Kidney (tissue), 14 donors: Measurements from ENCODE around the gene OR6Q1. TPM values are rescaled to one million over a fixed set of nuclear protein-coding genes. Genes with fewer than 3 reads are reported as not detected.
A peak's percentile ranks its signal among the peaks of the same experiment; 100 is the strongest.

Experiments
- DNase-seq, 5 donors: peaks; one replicate each; pipeline ENCODE4 v3.0.0-alpha.2; 2013 to 2020
- FAIRE-seq: peaks from 2 replicates; lab custom pipeline; 2012; peaks lifted over from hg19 to GRCh38; lab: Jason Lieb, UNC
- H3K27ac ChIP-seq, 2 donors: one replicate each; pipeline ENCODE4 v1.7.0; 2013; ENCODE audit warnings: low read depth in 2 of 2, low read length in 2 of 2, inconsistent platforms in 1 of 2
- H3K27me3 ChIP-seq: one replicate; pipeline ENCODE4 v1.7.1; 2013; ENCODE audit warnings: low read length, inconsistent platforms; ENCODE audit not compliant: control insufficient read depth, insufficient read depth
- H3K36me3 ChIP-seq, 3 donors: one replicate each; pipeline versions ENCODE4 v1.7.0 to v1.7.1; 2013; ENCODE audit warnings: low read length in 3 of 3, control low read depth in 1 of 3, inconsistent platforms in 1 of 3; ENCODE audit not compliant: insufficient read depth in 3 of 3, control insufficient read depth in 2 of 3
- H3K4me1 ChIP-seq, 3 donors: one replicate each; pipeline versions ENCODE4 v1.7.0 to v1.7.1; 2013; ENCODE audit warnings: low read length in 3 of 3, inconsistent platforms in 1 of 3, low read depth in 1 of 3; ENCODE audit not compliant: control insufficient read depth in 2 of 3, insufficient read depth in 2 of 3
- H3K4me3 ChIP-seq, 3 donors: one replicate each; pipeline versions ENCODE4 v1.7.0 to v1.8.1; 2013; ENCODE audit warnings: low read length in 3 of 3, control low read depth in 1 of 3, inconsistent platforms in 1 of 3
- H3K9ac ChIP-seq, 3 donors: one replicate each; pipeline versions ENCODE4 v1.7.0 to v1.7.1; 2013; ENCODE audit warnings: low read length in 3 of 3, control low read depth in 1 of 3, inconsistent platforms in 1 of 3
- H3K9me3 ChIP-seq, 3 donors: one replicate each; pipeline versions ENCODE4 v1.7.0 to v1.7.1; 2013; ENCODE audit warnings: low read length in 3 of 3, control low read depth in 1 of 3, inconsistent platforms in 1 of 3; ENCODE audit not compliant: control insufficient read depth in 2 of 3, insufficient read depth in 1 of 3
- CTCF ChIP-seq: IDR thresholded peaks from 3 replicates; pipeline ENCODE4 v1.5.1; 2012; ENCODE audit warnings: mild to moderate bottlenecking, moderate library complexity, borderline replicate concordance; ENCODE audit not compliant: insufficient read depth; ENCODE audit errors: extremely low read depth
- intact Hi-C: fragments of 100-400 bp; cut with DNase I; formaldehyde crosslinking; loops from one replicate; pipeline ENCODE4 v1.11.1; 2022
- polyA plus RNA-seq: library from polyadenylated mRNA; stranded (reverse); fragments of 350-450 nt; fragmentation: Illumina TruSeq; extraction: RNeasy Lipid Tissue Mini Kit (QIAGEN cat#74804); gene quantifications from one replicate; pipeline ENCODE4 v1.2.3, GENCODE V29; 2014; ENCODE audit warnings: low read depth, low replicate concordance; ENCODE audit not compliant: insufficient read depth
- total RNA-seq: library from RNA; stranded (reverse); fragmentation: NEBNext Ultra II Directional; extraction: Animal tissue kit (Norgen Biotek cat#: 25700); gene quantifications from one replicate; pipeline ENCODE4 v1.2.1, GENCODE V29; 2021
- donor health status: control.
- donor health status: control.
- donor health status: control.
- donor health status: control.
- donor health status: control.
- donor health status: DM: yes; HTN: yes; CAD: no.
- donor health status: Normal renal cell carcinoma (clear cell type).

The OR6Q1 gene
- total and polyA plus RNA-seq, 2 donors from 2014 or later: not detected

- Histone ChIP-seq H3K4me1 (no peaks in the 10 kb centered on the region), H3K27me3 (no peaks in the 10 kb centered on the region), H3K27ac (no peak overlapping the region), H3K9ac (no peak overlapping the region), H3K9me3 (peaks cover 0 to 3% (median 0%) of the 10 kb centered on the region in 3 donors), H3K36me3 (no peaks in the 10 kb centered on the region), H3K4me3 (no peak overlapping the region)
- TF ChIP-seq CTCF: no peak
- FAIRE-seq (no peak), DNase-seq (peak in 1 of 5 donors; percentile 17)
- intact Hi-C loops: no loop called here
These were observed 26.1 kb upstream of the OR6Q1 start for GRCh38 chr11:58004664-58005063.

- Histone ChIP-seq H3K9ac (no peak overlapping the region), H3K4me1 (no peaks in the 10 kb centered on the region), H3K27me3 (no peaks in the 10 kb centered on the region), H3K36me3 (no peaks in the 10 kb centered on the region), H3K9me3 (no peaks in the 10 kb centered on the region), H3K4me3 (no peak overlapping the region), H3K27ac (no peak overlapping the region)
- TF ChIP-seq CTCF: no peak
- intact Hi-C loops: no loop called here
- FAIRE-seq: no peak
- no peak for DNase-seq
These were observed 23.8 kb upstream of the OR6Q1 start for GRCh38 chr11:58006940-58007339.

GRCh38 chr11:58011771-58012170 lies 19.0 kb upstream of the OR6Q1 start:
- H3K27me3 ChIP-seq: no peaks in the 10 kb centered on the region
- H3K9me3 ChIP-seq: no peaks in the 10 kb centered on the region
- FAIRE-seq (no peak), DNase-seq (no peak)
- H3K9ac ChIP-seq: no peak overlapping the region
- TF ChIP-seq CTCF: no peak
- no peak overlapping the region for H3K27ac ChIP-seq
- H3K4me3 ChIP-seq: no peak overlapping the region
- no peaks in the 10 kb centered on the region for H3K36me3 ChIP-seq
- intact Hi-C loops: no loop called here
- no peaks in the 10 kb centered on the region for H3K4me1 ChIP-seq

- peaks cover 0 to 17% (median 11%) of the 10 kb centered on the region in 3 donors for H3K4me1 ChIP-seq
- intact Hi-C loops: no loop called here
- TF ChIP-seq CTCF: no peak
- H3K9me3 ChIP-seq: no peaks in the 10 kb centered on the region
- H3K36me3 ChIP-seq: no peaks in the 10 kb centered on the region
- FAIRE-seq: no peak
- no peaks in the 10 kb centered on the region for H3K27me3 ChIP-seq
- H3K27ac ChIP-seq: peak within 1 kb of the TSS; percentile 47 to 72
- DNase-seq: no peak
- no peak within 1 kb of the TSS for H3K9ac ChIP-seq
- H3K4me3 ChIP-seq: no peak within 1 kb of the TSS
These were observed 7.3 kb upstream of the OR6Q1 start, which contains the start of gene OR9Q1 for GRCh38 chr11:58023435-58023931. Gene OR9Q1 (plus strand): TSS chr11:58023881. CDS start chr11:58179445, 155,564 bp downstream.
